HCT116 (cell line): ENCODE results near the gene SHANK1. TPM values are rescaled to one million over a fixed set of nuclear protein-coding genes. Genes with fewer than 3 reads are reported as not detected.
A peak's percentile ranks its signal among the peaks of the same experiment; 100 is the strongest.

Experiments used
- ATAC-seq: fragments of 200-7000 bp; cut with Tn5 transposase; 2 replicates; pipeline ENCODE4 v1.9.1; 2020; ENCODE audit warnings: mild to moderate bottlenecking, moderate library complexity
- BruUV-seq: library from RNA; stranded (reverse); fragments of 400-500 nt; replicated peaks from 2 replicates; lab custom pipeline; 2021; lab: Mats Ljungman, UMichigan
- CTCF ChIA-PET: fragments of 300-600 bp; sonication (Branson Sonifier 250); formaldehyde crosslinking; loops from one replicate; lab custom pipeline; 2021; ENCODE audit warnings: antibody characterized with exemption; lab: Charles Lee
- POLR2A ChIA-PET: fragments of 300-600, 350-600 bp; sonication (Branson Sonifier 250); formaldehyde crosslinking; loops from one replicate; lab custom pipeline; 2021; ENCODE audit warnings: antibody characterized with exemption; lab: Charles Lee
- RAD21 ChIA-PET, 2 experiments: fragments of 300-600 bp; sonication (Branson Sonifier 250); formaldehyde crosslinking; loops; one replicate each; lab custom pipeline; 2023; ENCODE audit warnings: low total read pairs in 2 of 2; ENCODE audit not compliant: uncharacterized antibody in 2 of 2, unreplicated experiment in 2 of 2, low non-redundant PET in 1 of 2; lab: Charles Lee
- DNase-seq: peaks from one replicate; pipeline ENCODE4 v3.0.0-alpha.2; 2010; ENCODE audit warnings: low read depth, low spot score
- H2AFZ ChIP-seq: fragments of 200-600 bp; shearing (Covaris generic), sonication (generic); 2 replicates; pipeline ENCODE4 v1.6.1; 2017; ENCODE audit warnings: low read depth, mixed run types, mixed read lengths, antibody characterized with exemption, low read length; ENCODE audit not compliant: poor library complexity, severe bottlenecking
- H3K27ac ChIP-seq: 2 replicates; pipeline ENCODE4 v1.5.1; 2012; ENCODE audit warnings: low read depth, low read length
- H3K27me3 ChIP-seq: fragments of 200-600 bp; sonication (generic); 2 replicates; pipeline ENCODE4 v1.6.1; 2016; ENCODE audit warnings: mixed run types, low read length, mixed read lengths; ENCODE audit not compliant: insufficient read depth
- H3K36me3 ChIP-seq, 2 experiments: fragments of 200-500 bp in 1 of 2; fragments of 200-600 bp in 1 of 2; sonication (Bioruptor generic) in 1 of 2; sonication (generic) in 1 of 2; 2 replicates each; pipeline versions ENCODE4 v1.5.1 to v1.6.1; 2014 to 2016; ENCODE audit warnings: low read length in 2 of 2, inconsistent platforms in 1 of 2, mixed read lengths in 1 of 2, mixed run types in 1 of 2; ENCODE audit not compliant: insufficient read depth in 2 of 2, control insufficient read depth in 1 of 2
- H3K4me1 ChIP-seq, 2 experiments: fragments of 200-600 bp in 1 of 2; sonication (generic) in 1 of 2; 2 replicates each; pipeline versions ENCODE4 v1.5.1 to v1.6.1; 2012 to 2017; ENCODE audit warnings: low read length in 2 of 2, inconsistent platforms in 1 of 2, mild to moderate bottlenecking in 1 of 2, mixed read lengths in 1 of 2, mixed run types in 1 of 2, moderate library complexity in 1 of 2; ENCODE audit not compliant: insufficient read depth in 2 of 2, control insufficient read depth in 1 of 2
- H3K4me2 ChIP-seq: fragments of 200-600 bp; sonication (generic); 2 replicates; pipeline ENCODE4 v1.6.1; 2017; ENCODE audit warnings: mixed run types, low read length, mixed read lengths
- H3K4me3 ChIP-seq, 2 experiments: fragments of 200-600 bp in 1 of 2; sonication (generic) in 1 of 2; replicated peaks in 1 of 2; 2 replicates each; pipeline ENCODE4 v1.5.1; 2011 to 2016; ENCODE audit warnings: low read length in 2 of 2, control low read depth in 1 of 2, low read depth in 1 of 2, mild to moderate bottlenecking in 1 of 2, mixed read lengths in 1 of 2, mixed run types in 1 of 2
- H3K79me2 ChIP-seq: fragments of 200-600 bp; sonication (generic); 2 replicates; pipeline ENCODE4 v1.6.1; 2017; ENCODE audit warnings: mild to moderate bottlenecking, mixed run types, low read length, moderate library complexity, mixed read lengths; ENCODE audit not compliant: insufficient read depth
- H3K9ac ChIP-seq: fragments of 200-600 bp; sonication (generic); 2 replicates; pipeline ENCODE4 v1.6.1; 2016; ENCODE audit warnings: low read length, mixed read lengths
- H3K9me2 ChIP-seq: fragments of 200-600 bp; sonication (generic), shearing (Covaris generic); 2 replicates; pipeline ENCODE4 v1.6.1; 2017; ENCODE audit warnings: mixed run types, mild to moderate bottlenecking, moderate library complexity; ENCODE audit not compliant: insufficient read depth
- H3K9me3 ChIP-seq, 2 experiments: fragments of 200-500 bp in 1 of 2; fragments of 200-600 bp in 1 of 2; sonication (Bioruptor generic) in 1 of 2; sonication (generic) in 1 of 2; 2 replicates each; pipeline ENCODE4 v1.6.1; 2014 to 2017; ENCODE audit warnings: low read length in 2 of 2, mixed read lengths in 2 of 2, inconsistent platforms in 1 of 2, low read depth in 1 of 2, mild to moderate bottlenecking in 1 of 2, mixed run types in 1 of 2, moderate library complexity in 1 of 2; ENCODE audit not compliant: control insufficient read depth in 1 of 2, insufficient read depth in 1 of 2
- H4K20me1 ChIP-seq: fragments of 200-600 bp; sonication (generic), shearing (Covaris generic); 2 replicates; pipeline ENCODE4 v1.6.1; 2017; ENCODE audit warnings: mixed run types, mild to moderate bottlenecking, moderate library complexity; ENCODE audit not compliant: insufficient read depth
- ATF3 ChIP-seq: IDR thresholded peaks from 2 replicates; pipeline ENCODE4 v1.6.1; 2012
- CBX3 ChIP-seq: IDR thresholded peaks from 2 replicates; pipeline ENCODE4 v1.6.1; 2012; ENCODE audit warnings: low read depth
- CTCF ChIP-seq, 3 experiments: fragments of 200-600 bp in 1 of 3; sonication (generic) in 1 of 3; IDR thresholded peaks in 2 of 3; conservative IDR thresholded peaks in 1 of 3; 2 replicates each; pipeline ENCODE4 v1.5.1; 2012 to 2017; ENCODE audit warnings: low read depth in 2 of 3, low read length in 2 of 3, antibody characterized with exemption in 1 of 3, borderline replicate concordance in 1 of 3, control low read depth in 1 of 3, mild to moderate bottlenecking in 1 of 3, mixed read lengths in 1 of 3, mixed run types in 1 of 3, moderate library complexity in 1 of 3; ENCODE audit not compliant: insufficient read depth in 1 of 3
- EGR1 ChIP-seq: IDR thresholded peaks from 2 replicates; pipeline ENCODE4 v1.6.1; 2012; ENCODE audit warnings: low read depth
- JUND ChIP-seq: IDR thresholded peaks from 2 replicates; pipeline ENCODE4 v1.6.1; 2012
- MAX ChIP-seq: IDR thresholded peaks from 2 replicates; pipeline ENCODE4 v1.6.1; 2012
- POLR2A ChIP-seq: IDR thresholded peaks from 2 replicates; pipeline ENCODE4 v1.7.0; 2011; ENCODE audit warnings: borderline replicate concordance; ENCODE audit not compliant: insufficient read depth, insufficient read length; ENCODE audit errors: extremely low read depth
- POLR2AphosphoS5 ChIP-seq: IDR thresholded peaks from 2 replicates; pipeline ENCODE4 v1.6.1; 2011; ENCODE audit warnings: mild to moderate bottlenecking, low read depth, low read length, moderate library complexity
- RAD21 ChIP-seq: IDR thresholded peaks from 2 replicates; pipeline ENCODE4 v1.6.1; 2012; ENCODE audit warnings: low read depth, mild to moderate bottlenecking
- SIN3A ChIP-seq: IDR thresholded peaks from 2 replicates; pipeline ENCODE4 v1.6.1; 2012; ENCODE audit warnings: low read depth
- SP1 ChIP-seq: IDR thresholded peaks from 2 replicates; pipeline ENCODE4 v1.6.1; 2012; ENCODE audit warnings: low read depth
- TCF7L2 ChIP-seq: IDR thresholded peaks from 2 replicates; pipeline ENCODE4 v1.7.0; 2011; ENCODE audit warnings: borderline replicate concordance, inconsistent platforms; ENCODE audit not compliant: insufficient read depth, insufficient read length; ENCODE audit errors: extremely low read depth
- ZFX ChIP-seq: fragments of 450-650 bp; IDR thresholded peaks from 2 replicates; pipeline ENCODE4 v1.6.1; 2017
- ZNF274 ChIP-seq: fragments of 200-500 bp; sonication (Bioruptor generic); IDR thresholded peaks from 2 replicates; pipeline ENCODE4 v1.6.1; 2014; ENCODE audit warnings: mild to moderate bottlenecking, low read depth, low read length, inconsistent platforms
- intact Hi-C: fragments of 100-400 bp; cut with micrococcal nuclease; formaldehyde crosslinking; loops from 2 replicates; pipeline ENCODE4 v1.10.0; 2022
- total RNA-seq: library from RNA; stranded (reverse); gene quantifications from one replicate; pipeline ENCODE4 v1.2.1, GENCODE V29; 2021; ENCODE audit not compliant: unreplicated experiment

SHANK1 gene
- total RNA-seq, 1 experiment from 2014 or later: 3.0 TPM

GRCh38 chr19:50686310-50687032, 33.1 kb downstream of the SHANK1 start:
- no peak overlapping the region for H3K9ac ChIP-seq
- CTCF ChIA-PET: no interaction called here
- no TSS peak for BruUV-seq
- ATAC-seq: peak; percentile 59
- H3K4me2 ChIP-seq: no peak overlapping the region
- H3K4me3 ChIP-seq: no peak overlapping the region
- H4K20me1 ChIP-seq: no peaks in the 10 kb centered on the region
- intact Hi-C loops: no loop called here
- RAD21 ChIA-PET: no interaction called here
- H3K4me1 ChIP-seq: no peaks in the 10 kb centered on the region
- H3K36me3 ChIP-seq: no peaks in the 10 kb centered on the region
- H3K27me3 ChIP-seq: peaks cover 9% of the 10 kb centered on the region; the same call in 1 of the 2 replicates
- no peak overlapping the region for H3K27ac ChIP-seq
- H3K79me2 ChIP-seq: no peaks in the 10 kb centered on the region
- POLR2A ChIA-PET: no interaction called here
- no peaks in the 10 kb centered on the region for H3K9me2 ChIP-seq
- H3K9me3 ChIP-seq: no peaks in the 10 kb centered on the region
- TF ChIP-seq CBX3 (no peak), TCF7L2 (no peak), SP1 (no peak), JUND (no peak), EGR1 (no peak), POLR2A (no peak), POLR2AphosphoS5 (no peak)
- H2AFZ ChIP-seq: no peak overlapping the region
- DNase-seq: no peak

GRCh38 chr19:50679177-50680125, 40.2 kb downstream of the SHANK1 start:
- no peaks in the 10 kb centered on the region for H3K9me2 ChIP-seq
- RAD21 ChIA-PET: interaction anchor here in 1 of 2 experiments (0.5 kb wide), 1 partner anchor 63 kb away, joined by 4 read pairs; no protein-coding TSS in a partner anchor
- no peak overlapping the region for H3K27ac ChIP-seq
- CTCF ChIA-PET: interaction anchor here (1.1 kb wide), 1 partner anchor 10 kb away, joined by 4 read pairs; no protein-coding TSS in a partner anchor
- H3K9me3 ChIP-seq: no peaks in the 10 kb centered on the region
- no peaks in the 10 kb centered on the region for H3K36me3 ChIP-seq
- no peaks in the 10 kb centered on the region for H3K79me2 ChIP-seq
- H3K9ac ChIP-seq: no peak overlapping the region
- no peaks in the 10 kb centered on the region for H4K20me1 ChIP-seq
- H3K4me3 ChIP-seq: no peak overlapping the region
- DNase-seq (peak; percentile 87), ATAC-seq (peak; percentile 99)
- peaks cover 0 to 4% of the 10 kb centered on the region in 2 experiments; a peak in 1 of 4 replicates for H3K4me1 ChIP-seq
- no peaks in the 10 kb centered on the region for H3K27me3 ChIP-seq
- no peak overlapping the region for H2AFZ ChIP-seq
- 0 out of 2 replicates have a peak overlapping the region, but pooled peaks have one; percentile 5 for H3K4me2 ChIP-seq
- intact Hi-C loops: no loop called here
- BruUV-seq: no TSS peak
- POLR2A ChIA-PET: no interaction called here
- no peak for TF ChIP-seq CTCF (IDR thresholded peaks at IDR 0.05 in 2 of 3, conservative IDR thresholded peaks at IDR 0.05 in 1 of 3; ENCODE audit: borderline replicate concordance in 1 of 3, insufficient read depth in 1 of 3, low read depth in 2 of 3, low read length in 2 of 3)
- TF ChIP-seq SP1: peak; percentile 92
- TF ChIP-seq MAX: peak; percentile 95
- no peak for TF ChIP-seq RAD21
- TF ChIP-seq TCF7L2: no peak
- TF ChIP-seq ZNF274: no peak
- TF ChIP-seq ZFX: no peak
- TF ChIP-seq SIN3A: no peak
- no peak for TF ChIP-seq ATF3
